Testis (tissue), 3 donors: Measurements from ENCODE around the gene TOPORS. TPM values are rescaled to one million over a fixed set of nuclear protein-coding genes. Genes with fewer than 3 reads are reported as not detected.

Source experiments
- DNase-seq: peaks from one replicate; pipeline ENCODE4 v3.0.0-alpha.2; 2019
- H3K27ac ChIP-seq, 2 donors: fragments of 200-600 bp; sonication (generic); one replicate each; pipeline ENCODE4 v1.5.1; 2019
- H3K27me3 ChIP-seq: fragments of 200-600 bp; sonication (generic); one replicate; pipeline ENCODE4 v1.5.1; 2019
- H3K36me3 ChIP-seq: fragments of 200-600 bp; sonication (generic); one replicate; pipeline ENCODE4 v1.5.1; 2017; ENCODE audit warnings: low read depth; ENCODE audit errors: missing control alignments
- H3K4me1 ChIP-seq: fragments of 200-600 bp; sonication (generic); one replicate; pipeline ENCODE4 v1.5.1; 2019
- H3K4me3 ChIP-seq, 2 donors: fragments of 200-600 bp; sonication (generic); one replicate each; pipeline ENCODE4 v1.5.1; 2017 to 2019
- H3K9me3 ChIP-seq: fragments of 200-600 bp; sonication (generic); one replicate; pipeline ENCODE4 v1.5.1; 2017
- POLR2A ChIP-seq: fragments of 450-650 bp; IDR thresholded peaks from one replicate; pipeline ENCODE4 v1.6.1; 2017; ENCODE audit warnings: antibody characterized with exemption, mild to moderate bottlenecking, moderate library complexity
- WGBS, 2 donors: methylation state at CpG; one replicate each; pipeline ENCODE4 v1.1.5; 2018; 5-methylcytosine and 5-hydroxymethylcytosine counted together
- intact Hi-C: fragments of 100-400 bp; cut with DNase I; formaldehyde crosslinking; loops from one replicate; pipeline ENCODE4 v1.15.1; 2023; ENCODE audit warnings: low total_unique reads
- polyA plus RNA-seq: library from polyadenylated mRNA; stranded (reverse); fragments of 350-450 nt; fragmentation: Illumina TruSeq; extraction: RNeasy Lipid Tissue Mini Kit (QIAGEN cat#74804); gene quantifications from one replicate; pipeline ENCODE4 v1.2.3, GENCODE V29; 2014; ENCODE audit warnings: low read depth, low replicate concordance; ENCODE audit not compliant: insufficient read depth
- total RNA-seq, 2 donors: library from RNA; depleted of rRNA; stranded (reverse); fragments of >200 nt; gene quantifications; one replicate each; pipeline ENCODE4 v1.2.3, GENCODE V29; 2016
- TF ChIP-seq, protein P1 (sequence below), 3 experiments: fragments of 450-650 bp in 2 of 3; fragments of 200-600 bp in 1 of 3; sonication (generic) in 1 of 3; IDR thresholded peaks; one replicate each; pipeline ENCODE4 v1.5.1; 2016 to 2019; ENCODE audit warnings: antibody characterized with exemption in 3 of 3, mild to moderate bottlenecking in 2 of 3, moderate library complexity in 1 of 3

TOPORS gene
- total and polyA plus RNA-seq, 3 donors from 2014 or later, result 10.8 to 35.9 (median 35.4) TPM

DNA sequence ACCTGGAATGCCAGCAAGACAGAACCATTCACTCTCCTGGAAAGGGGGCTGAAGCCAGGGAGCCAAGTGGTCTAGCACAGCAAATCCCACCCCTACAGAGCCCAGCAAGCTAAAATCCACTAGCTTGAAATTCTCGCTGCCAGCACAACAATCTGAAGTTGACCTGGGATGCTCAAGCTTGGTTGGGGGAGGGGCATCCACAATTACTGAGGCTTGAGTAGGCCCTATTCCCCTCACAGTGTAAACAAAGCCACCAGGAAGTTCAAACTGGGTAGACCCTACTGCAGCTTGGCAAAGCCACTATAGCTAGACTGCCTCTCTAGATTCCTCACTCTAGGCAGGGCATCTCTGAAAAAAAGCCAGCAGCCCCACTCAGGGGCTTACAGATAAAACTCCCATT lies 43.7 kb downstream of the TOPORS start:
- intact Hi-C loops, result no loop called here
- TF ChIP-seq, protein P1, sequence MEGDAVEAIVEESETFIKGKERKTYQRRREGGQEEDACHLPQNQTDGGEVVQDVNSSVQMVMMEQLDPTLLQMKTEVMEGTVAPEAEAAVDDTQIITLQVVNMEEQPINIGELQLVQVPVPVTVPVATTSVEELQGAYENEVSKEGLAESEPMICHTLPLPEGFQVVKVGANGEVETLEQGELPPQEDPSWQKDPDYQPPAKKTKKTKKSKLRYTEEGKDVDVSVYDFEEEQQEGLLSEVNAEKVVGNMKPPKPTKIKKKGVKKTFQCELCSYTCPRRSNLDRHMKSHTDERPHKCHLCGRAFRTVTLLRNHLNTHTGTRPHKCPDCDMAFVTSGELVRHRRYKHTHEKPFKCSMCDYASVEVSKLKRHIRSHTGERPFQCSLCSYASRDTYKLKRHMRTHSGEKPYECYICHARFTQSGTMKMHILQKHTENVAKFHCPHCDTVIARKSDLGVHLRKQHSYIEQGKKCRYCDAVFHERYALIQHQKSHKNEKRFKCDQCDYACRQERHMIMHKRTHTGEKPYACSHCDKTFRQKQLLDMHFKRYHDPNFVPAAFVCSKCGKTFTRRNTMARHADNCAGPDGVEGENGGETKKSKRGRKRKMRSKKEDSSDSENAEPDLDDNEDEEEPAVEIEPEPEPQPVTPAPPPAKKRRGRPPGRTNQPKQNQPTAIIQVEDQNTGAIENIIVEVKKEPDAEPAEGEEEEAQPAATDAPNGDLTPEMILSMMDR (IDR thresholded peaks at IDR 0.05), result no peak
- no peak for TF ChIP-seq POLR2A
- no peak overlapping the region for H3K4me3 ChIP-seq
- no peak overlapping the region for H3K27ac ChIP-seq
- DNase-seq, result no peak
- H3K27me3 ChIP-seq, result no peaks in the 10 kb centered on the region
- 91 to 100% methylated on average over 1 of the region's 1 CpG for WGBS, 2 donors
- no peaks in the 10 kb centered on the region for H3K4me1 ChIP-seq
- H3K9me3 ChIP-seq, result no peaks in the 10 kb centered on the region
- H3K36me3 ChIP-seq, result no peaks in the 10 kb centered on the region

DNA sequence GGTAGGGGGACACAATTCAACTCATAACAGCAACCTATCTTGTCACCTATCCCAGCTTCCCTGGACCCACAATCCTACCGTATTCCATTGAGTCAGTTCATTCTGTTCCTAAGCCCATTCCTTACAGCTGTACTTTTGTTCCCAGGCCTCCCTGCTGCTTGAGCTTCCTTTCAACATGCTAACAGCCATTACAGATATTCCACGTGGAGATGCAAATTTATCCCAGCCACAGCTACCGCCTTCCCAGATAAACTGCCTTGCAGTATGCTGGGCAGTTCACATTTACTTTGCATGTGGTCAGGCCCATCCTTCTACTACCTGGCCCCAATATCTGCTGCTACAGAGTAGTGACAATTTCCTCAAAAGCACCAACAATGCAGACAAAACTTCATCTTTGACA lies 49.4 kb downstream of the TOPORS start:
- intact Hi-C loops, result no loop called here
- H3K27me3 ChIP-seq, result no peaks in the 10 kb centered on the region
- TF ChIP-seq, protein P1 (IDR thresholded peaks at IDR 0.05), result no peak
- TF ChIP-seq POLR2A, result no peak
- H3K4me1 ChIP-seq, result no peaks in the 10 kb centered on the region
- WGBS, 2 donors, result 82 to 86% methylated on average over 3 of the region's 3 CpGs
- no peaks in the 10 kb centered on the region for H3K36me3 ChIP-seq
- H3K4me3 ChIP-seq, result no peak overlapping the region
- no peaks in the 10 kb centered on the region for H3K9me3 ChIP-seq
- no peak overlapping the region for H3K27ac ChIP-seq
- no peak for DNase-seq

DNA sequence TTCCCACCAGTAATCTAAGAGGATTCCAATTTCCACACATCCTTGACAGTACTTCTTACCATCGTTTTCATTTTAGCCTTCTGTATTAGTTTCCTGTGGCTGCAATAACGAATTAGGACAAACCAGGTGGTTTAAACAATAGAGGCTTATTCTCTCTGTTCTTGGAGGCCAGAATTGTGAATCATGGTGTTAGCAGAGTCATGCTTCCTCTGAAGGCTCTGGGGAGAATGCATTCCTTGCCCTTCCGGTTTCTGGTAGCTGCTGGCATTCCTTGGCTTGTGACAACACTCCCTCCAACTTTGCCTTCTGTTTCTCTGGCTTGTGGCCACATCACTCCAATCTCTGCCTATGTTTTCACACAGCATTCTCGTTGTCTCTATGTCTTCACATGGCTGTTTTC lies 49.9 kb downstream of the TOPORS start:
- Histone ChIP-seq H3K4me3 (no peak overlapping the region), H3K4me1 (no peaks in the 10 kb centered on the region), H3K36me3 (no peaks in the 10 kb centered on the region), H3K9me3 (no peaks in the 10 kb centered on the region), H3K27ac (no peak overlapping the region), H3K27me3 (no peaks in the 10 kb centered on the region)
- 80 to 89% methylated on average over 4 of the region's 4 CpGs for WGBS, 2 donors
- TF ChIP-seq, protein P1 (IDR thresholded peaks at IDR 0.05), result no peak
- TF ChIP-seq POLR2A, result no peak
- no peak for DNase-seq
- intact Hi-C loops, result no loop called here

DNA sequence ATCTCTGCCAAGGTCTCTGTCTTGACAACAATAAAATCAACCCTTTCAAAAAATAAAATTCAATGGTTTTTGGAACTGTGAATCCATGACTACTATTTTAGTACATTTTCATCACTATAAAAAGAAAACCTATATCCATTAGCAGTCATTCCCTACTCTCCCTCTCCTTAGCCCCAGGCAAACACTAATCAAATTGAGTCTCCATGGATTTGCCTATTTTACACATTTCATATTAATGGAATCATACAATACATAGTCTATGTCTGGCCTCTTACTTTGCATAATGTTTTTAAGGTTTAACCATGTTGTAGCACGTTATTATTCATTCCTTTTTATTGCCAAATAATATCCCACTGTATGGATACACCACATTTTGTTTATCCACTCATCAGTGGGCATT lies 50.5 kb downstream of the TOPORS start:
- TF ChIP-seq POLR2A, result no peak
- TF ChIP-seq, protein P1 (IDR thresholded peaks at IDR 0.05), result no peak
- Histone ChIP-seq H3K36me3 (no peaks in the 10 kb centered on the region), H3K4me1 (no peaks in the 10 kb centered on the region), H3K27ac (no peak overlapping the region), H3K27me3 (no peaks in the 10 kb centered on the region), H3K4me3 (no peak overlapping the region), H3K9me3 (no peaks in the 10 kb centered on the region)
- no peak for DNase-seq
- 86 to 89% methylated on average over 1 of the region's 1 CpG for WGBS, 2 donors
- intact Hi-C loops, result no loop called here

DNA sequence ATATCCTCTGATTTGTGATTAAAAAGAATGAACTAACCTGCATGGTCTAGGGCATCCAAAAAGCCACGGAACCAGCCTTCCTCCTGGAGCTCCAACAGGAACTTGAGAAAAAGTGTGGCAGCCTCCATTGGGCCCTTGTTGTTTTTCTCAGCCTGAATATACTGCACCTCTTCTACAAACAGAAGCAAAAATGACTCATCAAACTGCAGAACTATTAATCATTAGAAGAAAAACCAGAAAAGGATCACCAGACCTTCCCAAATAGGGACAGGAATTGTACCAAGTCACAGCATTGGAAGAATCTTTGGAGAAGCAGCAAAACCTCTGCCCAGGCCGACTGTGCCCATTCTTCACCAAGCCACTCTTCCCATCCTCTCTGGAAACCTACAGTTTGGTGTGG lies 51.6 kb downstream of the TOPORS start:
- 91 to 94% methylated on average over 2 of the region's 2 CpGs for WGBS, 2 donors
- no peak for DNase-seq
- Histone ChIP-seq H3K27me3 (no peaks in the 10 kb centered on the region), H3K9me3 (no peaks in the 10 kb centered on the region), H3K4me1 (no peaks in the 10 kb centered on the region), H3K4me3 (no peak overlapping the region), H3K36me3 (no peaks in the 10 kb centered on the region), H3K27ac (no peak overlapping the region)
- TF ChIP-seq, protein P1 (IDR thresholded peaks at IDR 0.05), result no peak
- no peak for TF ChIP-seq POLR2A
- intact Hi-C loops, result no loop called here
